ENCODE results near the gene S100G.

The S100G gene

GRCh38 chrX:16646366-16647138 is 3.4 kb upstream of the S100G start:
- DNase-seq (ENCODE audit: low read depth in 3 of 3) = no peak

GRCh38 chrX:16651391-16652024 is 1.6 kb downstream of the S100G start:
- no peak for DNase-seq (ENCODE audit: low read depth in 3 of 3)

GRCh38 chrX:16653424-16653823 is 3.5 kb downstream of the S100G start:
- DNase-seq (ENCODE audit: low read depth in 3 of 3) = no peak

GRCh38 chrX:16654093-16654492 is 4.1 kb downstream of the S100G start:
- no peak for DNase-seq (ENCODE audit: low read depth in 3 of 3)

- no peak for DNase-seq (ENCODE audit: low read depth in 3 of 3)
Measured at GRCh38 chrX:16658284-16658683, 8.3 kb downstream of the S100G start.

GRCh38 chrX:16659321-16659720 is 9.4 kb downstream of the S100G start:
- no peak for DNase-seq (ENCODE audit: low read depth in 3 of 3)

GRCh38 chrX:16661495-16661894 is 11.5 kb downstream of the S100G start:
- DNase-seq (ENCODE audit: low read depth in 3 of 3) = no peak

GRCh38 chrX:16662402-16662801 is 12.4 kb downstream of the S100G start:
- DNase-seq (ENCODE audit: low read depth in 3 of 3) = no peak

- no peak for DNase-seq (ENCODE audit: low read depth in 3 of 3)
Measured at GRCh38 chrX:16664074-16664473, 14.1 kb downstream of the S100G start.

GRCh38 chrX:16664626-16665025 is 14.7 kb downstream of the S100G start:
- no peak for DNase-seq (ENCODE audit: low read depth in 3 of 3)

- no peak for DNase-seq (ENCODE audit: low read depth in 3 of 3)
Measured at GRCh38 chrX:16665089-16665488, 15.1 kb downstream of the S100G start.

GRCh38 chrX:16666541-16666940 is 16.6 kb downstream of the S100G start:
- DNase-seq (ENCODE audit: low read depth in 3 of 3) = no peak

GRCh38 chrX:16671005-16671404 is 21.0 kb downstream of the S100G start:
- peak in 1 of 3 experiments; percentile 4 for DNase-seq (ENCODE audit: low read depth in 3 of 3)

GRCh38 chrX:16678689-16679088 is 28.7 kb downstream of the S100G start:
- DNase-seq (ENCODE audit: low read depth in 3 of 3) = no peak

GRCh38 chrX:16683007-16683664 is 33.2 kb downstream of the S100G start:
- DNase-seq (ENCODE audit: low read depth in 3 of 3) = no peak

- DNase-seq (ENCODE audit: low read depth in 3 of 3) = no peak
Measured at GRCh38 chrX:16687514-16687913, 37.6 kb downstream of the S100G start.

- DNase-seq (ENCODE audit: low read depth in 3 of 3) = peak; percentile 27 to 57 (median 36)
Measured at GRCh38 chrX:16695079-16695676, 45.2 kb downstream of the S100G start.

GRCh38 chrX:16696956-16697355 is 47.0 kb downstream of the S100G start:
- no peak for DNase-seq (ENCODE audit: low read depth in 3 of 3)

- no peak for DNase-seq (ENCODE audit: low read depth in 3 of 3)
Measured at GRCh38 chrX:16699389-16699788, 49.4 kb downstream of the S100G start.

GRCh38 chrX:16700734-16701133 is 50.8 kb downstream of the S100G start:
- DNase-seq (ENCODE audit: low read depth in 3 of 3) = no peak

GRCh38 chrX:16702700-16703599 is 53.0 kb downstream of the S100G start:
- DNase-seq (ENCODE audit: low read depth in 3 of 3) = no peak
